OCI-LY7 (cell line): ENCODE results near the gene LINGO3. TPM values are rescaled to one million over a fixed set of nuclear protein-coding genes. Genes with fewer than 3 reads are reported as not detected.
A peak's percentile ranks its signal among the peaks of the same experiment; 100 is the strongest.

Source experiments
- BruUV-seq: library from RNA; stranded (reverse); fragments of 400-500 nt; replicated peaks from 2 replicates; lab custom pipeline; 2021; lab: Mats Ljungman, UMichigan
- CTCF ChIA-PET: fragments of 300-600 bp; sonication (Branson Sonifier 250); formaldehyde crosslinking; loops from one replicate; lab custom pipeline; 2022; ENCODE audit warnings: antibody characterized with exemption; ENCODE audit not compliant: unreplicated experiment; lab: Charles Lee
- POLR2A ChIA-PET: fragments of 300-600 bp; sonication (Branson Sonifier 250); formaldehyde crosslinking; loops from one replicate; lab custom pipeline; 2022; ENCODE audit warnings: antibody characterized with exemption; lab: Charles Lee
- DNase-seq: peaks from one replicate; pipeline ENCODE4 v3.0.0-alpha.2; 2015; ENCODE audit warnings: low spot score
- H2AFZ ChIP-seq: fragments of 200-600 bp; sonication (generic), shearing (Covaris generic); 2 replicates; pipeline ENCODE4 v1.6.1; 2014; ENCODE audit warnings: mild to moderate bottlenecking, antibody characterized with exemption, low read length, moderate library complexity
- H3K27ac ChIP-seq: fragments of 200-600 bp; sonication (generic); 2 replicates; pipeline ENCODE4 v1.5.1; 2014; ENCODE audit warnings: mixed run types, low read depth, mild to moderate bottlenecking, moderate library complexity, low read length, inconsistent platforms; ENCODE audit not compliant: poor library complexity, severe bottlenecking
- H3K36me3 ChIP-seq: fragments of 200-600 bp; sonication (generic); 2 replicates; pipeline ENCODE4 v1.6.1; 2014; ENCODE audit warnings: mild to moderate bottlenecking, antibody characterized with exemption, low read length, moderate library complexity, mixed read lengths; ENCODE audit not compliant: insufficient read depth
- H3K4me1 ChIP-seq: fragments of 200-600 bp; sonication (generic); 2 replicates; pipeline ENCODE4 v1.5.1; 2014; ENCODE audit warnings: mild to moderate bottlenecking, low read length; ENCODE audit not compliant: insufficient read depth, poor library complexity, severe bottlenecking
- H3K4me2 ChIP-seq: fragments of 200-600 bp; sonication (generic); 2 replicates; pipeline ENCODE4 v1.6.1; 2014; ENCODE audit warnings: mild to moderate bottlenecking, low read length
- H3K4me3 ChIP-seq: fragments of 200-600 bp; sonication (generic); 2 replicates; pipeline ENCODE4 v1.5.1; 2014; ENCODE audit warnings: mild to moderate bottlenecking, low read depth, low read length; ENCODE audit not compliant: poor library complexity, severe bottlenecking
- H3K79me2 ChIP-seq: fragments of 200-600 bp; sonication (generic); 2 replicates; pipeline ENCODE4 v1.6.1; 2016; ENCODE audit warnings: low read depth, mild to moderate bottlenecking, low read length, moderate library complexity, mixed read lengths; ENCODE audit not compliant: insufficient read depth
- H3K9me2 ChIP-seq: fragments of 200-600 bp; sonication (generic); 2 replicates; pipeline ENCODE4 v1.6.1; 2016; ENCODE audit warnings: mild to moderate bottlenecking, low read length, mixed read lengths; ENCODE audit not compliant: insufficient read depth
- H3K9me3 ChIP-seq: fragments of 200-600 bp; sonication (generic); 2 replicates; pipeline ENCODE4 v1.6.1; 2014; ENCODE audit warnings: mild to moderate bottlenecking, mixed run types, low read length, mixed read lengths
- H4K20me1 ChIP-seq: fragments of 200-600 bp; sonication (generic); 2 replicates; pipeline ENCODE4 v1.6.1; 2014; ENCODE audit warnings: mild to moderate bottlenecking, antibody characterized with exemption, low read length, moderate library complexity, mixed read lengths; ENCODE audit not compliant: insufficient read depth
- CTCF ChIP-seq: fragments of 200-600 bp; sonication (generic); conservative IDR thresholded peaks from 2 replicates; pipeline ENCODE4 v1.5.1; 2014; ENCODE audit warnings: mild to moderate bottlenecking, antibody characterized with exemption, low read length, moderate library complexity, mixed read lengths
- EZH2phosphoT487 ChIP-seq: fragments of 200-600 bp; sonication (generic); IDR thresholded peaks from 2 replicates; pipeline ENCODE4 v1.6.1; 2018; ENCODE audit warnings: low read depth, borderline replicate concordance, mild to moderate bottlenecking, mixed run types, antibody characterized with exemption, low read length, moderate library complexity, mixed read lengths
- intact Hi-C: fragments of 100-400 bp; cut with micrococcal nuclease; formaldehyde crosslinking; loops from one replicate; pipeline ENCODE4 v1.10.0; 2022; ENCODE audit not compliant: unreplicated experiment
- total RNA-seq, 2 experiments: library from RNA; depleted of rRNA in 1 of 2; stranded (reverse); fragments of >200 nt in 1 of 2; shearing (Covaris generic) in 1 of 2; gene quantifications; 2 replicates each; pipeline ENCODE4 v1.2.3, GENCODE V29; 2014 to 2022

Gene LINGO3
- total RNA-seq, 2 experiments from 2014 or later = 0.13 to 0.38 TPM

DNA sequence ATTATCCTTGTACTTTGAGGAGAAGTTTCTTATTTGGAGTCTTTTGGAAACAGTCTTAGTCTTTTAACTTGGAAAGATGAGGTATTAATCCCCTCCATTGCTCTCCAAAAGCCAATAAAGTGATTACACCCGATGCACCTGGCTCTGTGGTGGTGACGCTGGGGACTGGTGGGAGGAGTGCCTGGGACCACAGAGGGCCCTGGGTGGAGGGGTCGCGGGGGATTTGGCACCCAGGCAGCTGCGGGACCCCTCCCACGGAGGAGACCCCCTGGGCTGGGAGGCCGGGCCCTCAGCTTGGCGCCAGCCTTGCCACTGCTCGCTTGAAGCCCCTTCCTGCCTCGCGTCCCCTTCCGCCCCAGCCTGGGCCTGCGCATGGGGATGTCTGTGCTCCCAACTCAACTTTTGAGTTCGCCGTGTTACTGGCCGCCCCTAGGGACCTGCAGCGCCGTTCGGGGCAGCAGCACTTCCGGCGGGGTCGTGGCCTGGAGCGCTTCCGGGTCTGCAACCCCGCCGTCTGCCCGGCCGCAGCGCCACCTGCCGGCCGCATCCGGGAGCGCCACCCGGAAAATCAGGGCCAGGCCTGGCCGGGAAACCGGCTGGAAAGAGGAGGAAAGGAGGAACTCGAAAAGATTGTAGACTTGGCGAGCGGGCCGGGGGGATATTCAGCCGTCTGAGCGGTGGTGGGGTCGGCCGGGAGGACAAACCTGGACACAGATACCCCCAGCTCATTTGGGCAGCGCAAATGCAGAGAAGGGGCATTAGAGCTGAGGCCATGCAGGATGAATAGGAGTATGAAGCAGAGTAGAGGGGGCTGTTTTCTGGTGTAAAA, 34.4 kb downstream of the LINGO3 start:
- Histone ChIP-seq H3K4me3 (peak overlapping the region; percentile 87), H3K36me3 (peaks cover 63% of the 10 kb centered on the region), H2AFZ (no peak overlapping the region), H3K79me2 (peaks cover 57% of the 10 kb centered on the region), H3K9me3 (no peaks in the 10 kb centered on the region), H3K4me2 (peak overlapping the region; percentile 98), H3K4me1 (peaks cover 29% of the 10 kb centered on the region), H3K9me2 (no peaks in the 10 kb centered on the region), H3K27ac (peak overlapping the region; percentile 93), H4K20me1 (peaks cover 10% of the 10 kb centered on the region)
- no TSS peak for BruUV-seq
- ChIA-PET CTCF (no interaction called here), POLR2A (interaction anchor here (0.6 kb wide), 1 partner anchor 288 kb away, joined by 3 read pairs; no protein-coding TSS in a partner anchor)
- intact Hi-C loops = loop anchor here (1.0 to 2.0 kb wide), 5 partner anchors 15 to 118 kb away; partner anchors contain the start of genes LSM7, PLEKHJ1, SF3A2 and SPPL2B
- TF ChIP-seq CTCF = peak; percentile 94
- TF ChIP-seq EZH2phosphoT487 = no peak
- DNase-seq = peak; percentile 97

- Histone ChIP-seq H3K9me3 (no peaks in the 10 kb centered on the region), H3K9me2 (no peaks in the 10 kb centered on the region), H3K4me2 (peak overlapping the region; percentile 98), H3K79me2 (peaks cover 60% of the 10 kb centered on the region), H3K36me3 (peaks cover 59% of the 10 kb centered on the region), H2AFZ (no peak overlapping the region), H3K4me1 (peaks cover 42% of the 10 kb centered on the region), H3K4me3 (peak overlapping the region; percentile 87), H4K20me1 (peaks cover 10% of the 10 kb centered on the region), H3K27ac (peak overlapping the region; percentile 93)
- CTCF ChIA-PET = no interaction called here
- no peak for TF ChIP-seq EZH2phosphoT487
- TF ChIP-seq CTCF = no peak
- no peak for DNase-seq
- no TSS peak for BruUV-seq
- intact Hi-C loops = loop anchor here (2.0 kb wide), 1 partner anchor 57 kb away; the partner anchor contains the start of genes LSM7 and SPPL2B
- POLR2A ChIA-PET = interaction anchor here (0.5 to 2.7 kb wide), 3 partner anchors 12 to 351 kb away, joined by 5 to 11 read pairs (median 7); no protein-coding TSS in a partner anchor
Observed at GRCh38 chr19:2271234-2272103, 36.5 kb downstream of the LINGO3 start.
